ENCODE measurements around the gene COG3. TPM values are rescaled to one million over a fixed set of nuclear protein-coding genes. Genes with fewer than 3 reads are reported as not detected.
"Not testable (repeated sequence)": the region's sequence is repeated elsewhere in the genome, so short reads cannot be mapped to it uniquely, and the experiment has no call there.

The COG3 gene, protein sequence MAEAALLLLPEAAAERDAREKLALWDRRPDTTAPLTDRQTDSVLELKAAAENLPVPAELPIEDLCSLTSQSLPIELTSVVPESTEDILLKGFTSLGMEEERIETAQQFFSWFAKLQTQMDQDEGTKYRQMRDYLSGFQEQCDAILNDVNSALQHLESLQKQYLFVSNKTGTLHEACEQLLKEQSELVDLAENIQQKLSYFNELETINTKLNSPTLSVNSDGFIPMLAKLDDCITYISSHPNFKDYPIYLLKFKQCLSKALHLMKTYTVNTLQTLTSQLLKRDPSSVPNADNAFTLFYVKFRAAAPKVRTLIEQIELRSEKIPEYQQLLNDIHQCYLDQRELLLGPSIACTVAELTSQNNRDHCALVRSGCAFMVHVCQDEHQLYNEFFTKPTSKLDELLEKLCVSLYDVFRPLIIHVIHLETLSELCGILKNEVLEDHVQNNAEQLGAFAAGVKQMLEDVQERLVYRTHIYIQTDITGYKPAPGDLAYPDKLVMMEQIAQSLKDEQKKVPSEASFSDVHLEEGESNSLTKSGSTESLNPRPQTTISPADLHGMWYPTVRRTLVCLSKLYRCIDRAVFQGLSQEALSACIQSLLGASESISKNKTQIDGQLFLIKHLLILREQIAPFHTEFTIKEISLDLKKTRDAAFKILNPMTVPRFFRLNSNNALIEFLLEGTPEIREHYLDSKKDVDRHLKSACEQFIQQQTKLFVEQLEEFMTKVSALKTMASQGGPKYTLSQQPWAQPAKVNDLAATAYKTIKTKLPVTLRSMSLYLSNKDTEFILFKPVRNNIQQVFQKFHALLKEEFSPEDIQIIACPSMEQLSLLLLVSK
- polyA plus RNA-seq (2014; cell fraction: cytosol; rRNA removed), result 17.0 and 27.2 TPM in 2 replicates
- polyA plus RNA-seq (2014; cell fraction: nucleus; rRNA removed), result 29.0 and 31.2 TPM in 2 replicates

DNA sequence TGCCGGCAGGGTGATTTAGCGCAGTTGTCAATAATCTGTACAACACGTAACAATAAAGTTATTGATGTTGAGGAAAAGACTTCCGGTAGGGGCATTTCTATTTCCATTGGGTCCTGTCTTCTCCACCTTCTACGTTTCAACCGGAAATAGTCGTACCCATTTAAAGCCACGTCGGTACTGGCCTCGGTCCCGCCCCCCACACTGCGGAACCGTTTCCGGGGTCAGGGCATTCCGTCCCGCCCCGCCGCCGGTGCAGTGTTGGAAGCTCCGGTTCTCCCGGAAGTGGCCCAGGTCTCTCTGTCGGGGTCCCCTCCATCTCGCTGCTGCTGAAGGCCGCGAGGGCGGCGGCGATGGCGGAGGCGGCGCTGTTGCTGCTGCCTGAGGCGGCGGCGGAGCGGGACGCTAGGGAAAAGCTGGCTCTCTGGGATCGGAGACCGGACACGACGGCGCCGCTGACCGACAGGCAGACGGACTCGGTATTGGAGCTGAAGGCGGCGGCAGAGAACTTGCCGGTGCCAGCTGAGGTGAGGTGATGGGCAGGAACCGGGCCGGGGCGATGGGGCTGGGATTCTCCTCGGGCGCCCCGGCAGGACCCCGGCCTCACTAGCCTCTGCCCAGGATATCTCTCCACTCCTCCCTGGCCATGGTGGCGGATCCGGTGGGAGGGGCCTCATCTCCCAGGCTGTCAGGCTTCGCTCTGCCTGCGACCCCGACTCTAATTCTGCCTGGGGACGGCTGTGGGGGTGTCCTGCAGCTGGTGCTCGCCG is at the start of gene COG3:
Gene COG3, plus strand, starts transcription at position 253 of the 767 bp plus-strand sequence. Its CDS starts 98 bp downstream, at position 351.
- DNase-seq (ENCODE audit: low spot score), result peak; percentile 98

DNA sequence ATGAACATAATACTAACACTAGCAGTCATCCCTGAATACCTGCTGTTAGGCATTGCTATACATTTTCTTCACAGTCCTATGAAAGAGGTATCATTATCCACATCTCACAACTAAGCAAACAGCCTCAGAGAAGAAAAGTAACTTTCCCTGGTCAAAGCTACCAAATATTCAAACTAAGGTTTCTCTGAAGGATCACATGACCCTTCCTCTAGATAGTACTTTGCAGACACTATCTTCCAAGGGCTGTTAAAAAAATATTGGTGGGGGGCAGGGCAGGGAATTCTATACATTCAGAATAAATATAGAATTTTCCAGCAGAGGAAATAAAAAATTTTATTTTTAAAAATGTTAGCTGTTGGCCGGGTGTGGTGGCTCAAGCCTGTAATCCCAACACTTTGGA is 49.6 kb upstream of the COG3 start:
- no peak for DNase-seq (ENCODE audit: low spot score)

DNA sequence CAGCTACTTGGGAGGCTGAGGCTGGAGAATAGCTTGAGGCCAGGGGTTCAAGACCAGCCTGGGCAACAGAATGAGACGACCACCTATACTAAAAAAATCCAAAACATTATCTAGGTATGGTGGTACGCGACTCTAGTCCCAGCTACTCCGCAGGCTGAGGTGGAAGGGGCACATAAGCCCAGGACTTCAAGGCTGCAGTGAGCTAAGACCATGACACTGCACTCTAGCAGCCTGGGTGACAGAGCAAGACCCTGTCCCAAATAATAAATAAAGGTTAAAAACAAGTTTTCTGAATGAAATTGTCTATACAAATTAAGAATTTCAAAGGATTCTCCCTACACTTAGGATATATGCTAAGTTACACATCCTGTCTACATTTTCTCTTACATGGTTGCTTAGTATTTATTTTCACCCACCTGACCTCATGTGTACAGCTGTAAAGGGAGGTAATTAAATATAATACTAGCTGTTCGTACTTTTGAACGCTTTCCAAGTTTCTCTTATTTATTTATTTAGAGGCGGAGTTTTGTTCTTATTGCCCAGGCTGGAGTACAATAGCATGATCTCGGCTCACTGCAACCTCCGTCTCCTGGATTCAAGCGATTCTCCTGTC is 48.1 kb upstream of the COG3 start:
- no peak for DNase-seq (ENCODE audit: low spot score)

GRCh38 chr13:45417790-45418534 is 46.8 kb upstream of the COG3 start, which contains the start of gene SLC25A30:
SLC25A30 (minus strand) TSS chr13:45418373; CDS start chr13:45411425, 6,948 bp downstream.
- DNase-seq (ENCODE audit: low spot score), result peak; percentile 92

DNA sequence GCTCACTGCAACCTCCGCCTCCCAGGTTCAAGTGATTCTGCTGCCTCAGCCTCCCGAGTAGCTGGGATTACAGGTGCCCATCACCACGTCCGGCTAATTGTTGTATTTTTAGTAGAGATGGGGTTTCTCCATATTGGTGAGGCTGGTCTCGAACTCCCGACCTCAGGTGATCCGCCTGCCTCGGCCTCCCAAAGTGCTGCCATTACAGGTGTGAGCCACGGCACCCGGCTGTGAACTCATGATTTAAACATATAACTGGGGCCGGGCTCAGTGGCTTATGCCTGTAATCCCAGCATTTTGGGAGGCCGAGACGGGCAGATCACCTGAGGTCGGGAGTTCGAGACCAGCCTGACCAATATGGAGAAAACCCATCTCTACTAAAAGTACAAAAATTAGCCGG is 45.4 kb upstream of the COG3 start:
- not testable (repeated sequence) for DNase-seq (ENCODE audit: low spot score)

GRCh38 chr13:45419945-45420344 is 44.8 kb upstream of the COG3 start:
- no peak for DNase-seq (ENCODE audit: low spot score)

GRCh38 chr13:45422731-45423292 is 41.9 kb upstream of the COG3 start:
- no peak for DNase-seq (ENCODE audit: low spot score)

DNA sequence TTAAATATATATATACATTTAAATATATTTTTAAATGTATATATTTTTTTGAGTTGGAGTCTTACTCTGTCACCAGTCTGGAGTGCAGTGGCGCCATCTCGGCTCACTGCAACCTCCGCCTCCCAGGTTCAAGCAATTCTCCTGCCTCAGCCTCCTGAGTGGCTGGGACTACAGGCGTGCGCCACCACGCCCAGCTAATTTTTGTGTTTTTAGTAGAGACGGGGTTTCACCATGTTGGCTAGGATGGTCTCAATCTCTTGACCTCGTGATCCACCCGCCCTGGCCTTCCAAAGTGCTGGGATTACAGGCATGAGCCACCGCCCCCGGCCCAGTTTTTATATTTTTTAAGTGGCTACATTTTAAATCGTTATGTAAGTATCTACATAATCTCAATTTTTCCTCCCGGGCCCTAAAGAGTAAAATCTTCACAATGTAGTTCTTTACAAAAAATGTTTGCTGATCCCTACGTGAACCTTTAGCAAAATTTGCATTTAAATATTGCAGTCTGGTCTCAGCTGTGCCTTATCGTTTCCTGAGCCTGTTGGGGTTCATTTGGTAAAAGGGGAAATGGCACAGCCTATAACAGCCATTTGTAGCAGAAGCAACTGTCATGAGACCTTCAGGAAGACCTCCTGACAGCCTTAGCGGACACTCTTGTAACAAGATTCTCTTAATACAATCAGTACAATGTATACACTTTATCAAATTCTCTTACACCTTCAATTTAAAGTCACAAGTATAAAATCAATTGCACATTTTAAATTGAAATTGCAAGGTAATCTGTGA is 38.5 kb upstream of the COG3 start:
- not testable (repeated sequence) for DNase-seq (ENCODE audit: low spot score)

GRCh38 chr13:45432737-45433380 is 31.9 kb upstream of the COG3 start:
- DNase-seq (ENCODE audit: low spot score), result no peak

GRCh38 chr13:45433381-45433790 is 31.4 kb upstream of the COG3 start:
- no peak for DNase-seq (ENCODE audit: low spot score)

DNA sequence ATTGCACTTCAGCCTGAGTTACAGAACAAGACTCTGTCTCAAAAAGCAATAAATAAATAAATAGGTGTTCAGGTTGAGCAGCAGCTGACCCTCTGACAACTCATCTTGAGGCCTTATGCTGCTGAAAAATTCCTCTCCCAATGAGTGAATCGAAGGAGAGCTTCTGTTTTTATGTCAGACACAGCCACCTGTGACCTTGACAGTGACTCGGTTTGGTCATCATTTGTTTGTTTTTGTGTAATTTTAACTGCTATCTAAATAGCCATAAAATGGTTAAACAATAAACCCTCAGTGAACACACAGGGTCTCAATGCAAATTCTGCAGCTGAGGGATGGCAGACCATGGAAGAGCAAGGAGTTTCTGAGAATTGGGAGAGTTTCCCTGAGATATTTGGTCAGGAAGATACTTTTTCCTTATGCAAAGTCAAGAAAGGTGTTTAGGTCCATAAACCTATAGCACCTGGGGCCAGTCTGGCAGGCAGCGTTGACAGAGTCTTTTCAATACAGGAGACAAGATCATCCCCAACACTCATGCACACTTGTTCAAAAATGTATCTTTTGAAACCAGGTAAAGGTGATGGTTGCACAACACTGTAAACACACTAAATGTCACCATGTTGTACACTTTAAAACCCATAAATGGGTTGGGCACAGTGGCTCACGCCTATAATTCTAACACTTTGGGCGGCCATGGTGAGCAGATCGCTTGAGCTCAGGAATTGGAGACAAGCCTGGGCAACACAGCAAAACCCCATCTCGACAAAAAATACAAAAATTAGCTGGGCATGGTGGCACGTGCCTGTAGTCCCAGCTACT is 30.0 kb upstream of the COG3 start:
- DNase-seq (ENCODE audit: low spot score), result no peak

- no peak for DNase-seq (ENCODE audit: low spot score)
Measured at GRCh38 chr13:45436332-45436731, 28.4 kb upstream of the COG3 start.

DNA sequence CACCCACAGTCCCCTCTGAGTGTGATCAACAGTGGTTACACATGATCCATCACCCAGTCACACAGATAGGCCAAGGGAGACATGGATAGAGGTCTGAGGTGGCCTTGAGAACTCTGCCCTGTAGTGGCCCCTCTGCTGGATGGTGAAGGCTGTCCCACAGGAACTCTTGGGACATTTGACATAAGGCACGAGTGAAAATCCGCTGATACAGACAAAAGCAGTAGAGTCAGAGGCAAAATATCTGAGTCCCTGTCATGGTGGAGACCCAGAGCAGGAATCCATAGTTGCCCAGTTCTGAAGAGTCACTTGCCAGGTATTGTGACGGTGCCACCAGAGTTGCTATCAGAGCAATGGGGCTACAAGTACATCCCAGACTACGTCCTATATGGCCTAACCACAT is 27.8 kb upstream of the COG3 start:
- no peak for DNase-seq (ENCODE audit: low spot score)

GRCh38 chr13:45437947-45438346 is 26.8 kb upstream of the COG3 start:
- DNase-seq (ENCODE audit: low spot score), result no peak

DNA sequence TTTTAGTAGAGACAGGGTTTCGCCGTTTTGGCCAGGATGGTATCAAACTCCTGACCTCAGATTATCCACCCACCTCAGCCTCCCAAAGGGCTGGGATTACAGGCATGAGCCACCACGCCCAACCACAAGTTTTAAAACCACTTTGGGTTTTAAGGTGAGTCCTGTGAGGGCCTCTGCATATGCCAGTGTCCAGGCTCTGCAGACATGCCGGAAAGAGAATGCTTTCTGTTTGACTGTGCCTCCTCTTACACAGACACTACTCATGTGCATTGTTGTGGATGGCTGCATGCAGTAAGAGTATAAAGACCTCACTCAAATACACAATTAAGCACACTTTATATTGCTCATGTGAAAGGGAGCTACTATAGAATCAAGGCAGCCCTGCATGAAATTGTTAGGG is 25.7 kb upstream of the COG3 start:
- DNase-seq (ENCODE audit: low spot score), result no peak

- DNase-seq (ENCODE audit: low spot score), result no peak
Measured at GRCh38 chr13:45439781-45440462, 24.8 kb upstream of the COG3 start.

DNA sequence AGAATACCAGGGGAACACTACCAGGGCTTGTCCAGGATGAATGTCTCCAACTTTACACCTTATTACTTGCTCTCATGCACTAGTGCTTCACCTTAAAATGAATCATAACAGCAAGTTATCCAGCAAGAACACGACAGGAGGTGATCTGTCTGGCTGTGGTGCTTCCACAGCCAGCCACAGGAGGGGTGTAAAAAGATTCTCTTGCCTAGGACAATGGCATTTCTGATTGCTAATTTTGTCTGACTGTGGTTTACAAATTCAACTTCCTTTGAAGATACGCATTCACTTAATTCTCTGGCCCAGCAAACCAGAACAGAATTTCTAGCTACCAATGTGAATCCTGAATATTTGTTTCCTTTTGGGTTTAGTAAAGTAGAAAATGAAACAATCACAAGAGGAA is 23.1 kb upstream of the COG3 start:
- no peak for DNase-seq (ENCODE audit: low spot score)

Measured in SK-N-DZ (cell line).